ENCODE results near the gene CLNK. TPM values are rescaled to one million over a fixed set of nuclear protein-coding genes. Genes with fewer than 3 reads are reported as not detected.

Gene CLNK
- total RNA-seq, 1 experiment from 2014 or later, result not detected

DNA sequence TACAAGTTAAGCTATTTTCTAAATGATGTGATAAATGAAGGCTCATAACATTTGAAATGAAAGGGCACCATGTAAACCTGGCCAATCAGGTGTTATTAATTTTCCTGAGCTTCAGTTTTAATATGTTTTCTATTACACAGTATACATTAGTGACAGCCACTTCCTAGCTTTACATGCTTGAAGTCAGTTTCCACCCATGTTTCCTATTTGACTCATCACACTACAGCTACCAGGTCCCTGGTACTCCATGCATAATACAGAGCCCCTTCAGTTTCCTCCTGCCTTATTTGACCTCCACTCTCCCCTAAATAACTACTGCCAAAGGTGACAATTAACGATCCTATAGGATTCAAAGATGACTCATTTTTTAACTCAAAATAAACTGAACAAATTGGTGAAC, 245.6 kb downstream of the CLNK start:
- Histone ChIP-seq H3K9ac (ENCODE audit: low read length) (no peak overlapping the region), H3K27ac (ENCODE audit: low read depth, low read length) (no peak overlapping the region), H3K4me1 (ENCODE audit: control insufficient read depth in 1 of 2, insufficient read depth in 2 of 2, low read length in 2 of 2) (no peaks in the 10 kb centered on the region), H2AFZ (ENCODE audit: low read depth, low read length, poor library complexity, severe bottlenecking) (no peak overlapping the region), H3K4me3 (replicated peaks in 1 of 2; ENCODE audit: low read depth in 1 of 2, low read length in 2 of 2) (no peak overlapping the region), H3K79me2 (ENCODE audit: insufficient read depth, low read length) (no peaks in the 10 kb centered on the region), H4K20me1 (ENCODE audit: insufficient read depth) (no peaks in the 10 kb centered on the region), H3K36me3 (ENCODE audit: control insufficient read depth in 1 of 2, insufficient read depth in 2 of 2, low read length in 2 of 2) (peaks cover 0 to under 1% of the 10 kb centered on the region in 2 experiments; a peak in 1 of 4 replicates), H3K4me2 (ENCODE audit: low read length) (no peak overlapping the region), H3K9me2 (ENCODE audit: insufficient read depth) (no peaks in the 10 kb centered on the region), H3K9me3 (ENCODE audit: control insufficient read depth in 1 of 2, insufficient read depth in 1 of 2, low read depth in 1 of 2, low read length in 2 of 2) (no peaks in the 10 kb centered on the region), H3K27me3 (ENCODE audit: insufficient read depth, low read length) (no peaks in the 10 kb centered on the region)
- no TSS peak for BruUV-seq (replicated peaks)
- intact Hi-C loops (cut with micrococcal nuclease), result no loop called here
- RAD21 ChIA-PET (ENCODE audit: low non-redundant PET in 1 of 2, low total read pairs in 2 of 2, uncharacterized antibody in 2 of 2, unreplicated experiment in 2 of 2), result no interaction called here
- TF ChIP-seq SP1 (IDR thresholded peaks at IDR 0.05; ENCODE audit: low read depth) (no peak), TCF7L2 (IDR thresholded peaks at IDR 0.05; ENCODE audit: borderline replicate concordance, extremely low read depth, insufficient read depth, insufficient read length) (no peak), SIN3A (IDR thresholded peaks at IDR 0.05; ENCODE audit: low read depth) (no peak), POLR2AphosphoS5 (IDR thresholded peaks at IDR 0.05; ENCODE audit: low read depth, low read length) (no peak), YY1 (IDR thresholded peaks at IDR 0.05; ENCODE audit: extremely low read depth, insufficient replicate concordance, low read depth, low read length) (no peak), RAD21 (IDR thresholded peaks at IDR 0.05; ENCODE audit: low read depth) (no peak), CBX3 (IDR thresholded peaks at IDR 0.05; ENCODE audit: low read depth) (no peak), EZH2 (IDR thresholded peaks at IDR 0.05) (no peak), SRF (IDR thresholded peaks at IDR 0.05; ENCODE audit: low read depth) (no peak)
- TF ChIP-seq, protein P1, sequence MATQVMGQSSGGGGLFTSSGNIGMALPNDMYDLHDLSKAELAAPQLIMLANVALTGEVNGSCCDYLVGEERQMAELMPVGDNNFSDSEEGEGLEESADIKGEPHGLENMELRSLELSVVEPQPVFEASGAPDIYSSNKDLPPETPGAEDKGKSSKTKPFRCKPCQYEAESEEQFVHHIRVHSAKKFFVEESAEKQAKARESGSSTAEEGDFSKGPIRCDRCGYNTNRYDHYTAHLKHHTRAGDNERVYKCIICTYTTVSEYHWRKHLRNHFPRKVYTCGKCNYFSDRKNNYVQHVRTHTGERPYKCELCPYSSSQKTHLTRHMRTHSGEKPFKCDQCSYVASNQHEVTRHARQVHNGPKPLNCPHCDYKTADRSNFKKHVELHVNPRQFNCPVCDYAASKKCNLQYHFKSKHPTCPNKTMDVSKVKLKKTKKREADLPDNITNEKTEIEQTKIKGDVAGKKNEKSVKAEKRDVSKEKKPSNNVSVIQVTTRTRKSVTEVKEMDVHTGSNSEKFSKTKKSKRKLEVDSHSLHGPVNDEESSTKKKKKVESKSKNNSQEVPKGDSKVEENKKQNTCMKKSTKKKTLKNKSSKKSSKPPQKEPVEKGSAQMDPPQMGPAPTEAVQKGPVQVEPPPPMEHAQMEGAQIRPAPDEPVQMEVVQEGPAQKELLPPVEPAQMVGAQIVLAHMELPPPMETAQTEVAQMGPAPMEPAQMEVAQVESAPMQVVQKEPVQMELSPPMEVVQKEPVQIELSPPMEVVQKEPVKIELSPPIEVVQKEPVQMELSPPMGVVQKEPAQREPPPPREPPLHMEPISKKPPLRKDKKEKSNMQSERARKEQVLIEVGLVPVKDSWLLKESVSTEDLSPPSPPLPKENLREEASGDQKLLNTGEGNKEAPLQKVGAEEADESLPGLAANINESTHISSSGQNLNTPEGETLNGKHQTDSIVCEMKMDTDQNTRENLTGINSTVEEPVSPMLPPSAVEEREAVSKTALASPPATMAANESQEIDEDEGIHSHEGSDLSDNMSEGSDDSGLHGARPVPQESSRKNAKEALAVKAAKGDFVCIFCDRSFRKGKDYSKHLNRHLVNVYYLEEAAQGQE (IDR thresholded peaks at IDR 0.05; ENCODE audit: low read depth), result no peak
- no peak for DNase-seq (ENCODE audit: low read depth, low spot score)
- POLR2A ChIA-PET, result no interaction called here
- CTCF ChIA-PET, result no interaction called here
- ATAC-seq, result no peak

Data from HCT116 (cell line).